GM23248 (cell line): ENCODE measurements around the gene EVX2.

Experiments
- EZH2 ChIP-seq: fragments of 200-600 bp; sonication (generic); IDR thresholded peaks from 2 replicates; pipeline ENCODE4 v1.6.1; 2018; ENCODE audit warnings: antibody characterized with exemption, mild to moderate bottlenecking; ENCODE audit not compliant: insufficient read depth, poor library complexity, severe bottlenecking
- EZH2phosphoT487 ChIP-seq: fragments of 200-600 bp; sonication (generic); IDR thresholded peaks from 2 replicates; pipeline ENCODE4 v1.6.1; 2018; ENCODE audit warnings: antibody characterized with exemption, moderate library complexity, mild to moderate bottlenecking, low read depth; ENCODE audit not compliant: insufficient read depth

DNA sequence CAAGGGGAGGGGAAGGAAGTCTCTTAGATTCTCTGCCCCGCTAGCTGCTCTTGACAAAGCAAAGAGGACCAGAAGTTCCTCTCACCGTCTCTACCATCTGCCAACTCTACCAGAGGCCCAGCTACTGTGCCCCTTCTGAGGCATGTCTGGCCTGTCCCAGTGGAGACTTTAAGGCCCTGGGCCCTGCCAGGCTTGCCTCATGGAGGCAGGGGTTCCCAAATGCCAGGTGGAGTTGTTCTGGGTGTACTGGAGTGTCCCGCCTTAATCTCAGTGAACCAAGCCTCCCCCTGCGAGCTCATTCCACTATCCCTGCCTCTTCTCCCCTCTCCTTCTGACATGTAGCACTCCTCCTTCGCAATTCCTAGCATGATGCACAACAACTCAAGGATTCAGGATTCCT, 18.1 kb upstream of the EVX2 start:
- TF ChIP-seq EZH2 (no peak), EZH2phosphoT487 (no peak)
